ENCODE results near the gene ADAM17.

- peak; percentile 70 for TF ChIP-seq CTCF (conservative IDR thresholded peaks at IDR 0.05; ENCODE audit: low read length)
- no peak for TF ChIP-seq EZH2phosphoT487 (IDR thresholded peaks at IDR 0.05; ENCODE audit: borderline replicate concordance, low read depth, low read length)
These were observed at the start of gene ADAM17 for GRCh38 chr2:9555297-9556120.

All from OCI-LY7 (cell line).